ENCODE data around the gene OR8D4. TPM values are rescaled to one million over a fixed set of nuclear protein-coding genes. Genes with fewer than 3 reads are reported as not detected.

The OR8D4 gene
- total and polyA plus RNA-seq, 2 donors (not counting 1 experiment from before 2014, with no cell fraction given): not detected

DNA sequence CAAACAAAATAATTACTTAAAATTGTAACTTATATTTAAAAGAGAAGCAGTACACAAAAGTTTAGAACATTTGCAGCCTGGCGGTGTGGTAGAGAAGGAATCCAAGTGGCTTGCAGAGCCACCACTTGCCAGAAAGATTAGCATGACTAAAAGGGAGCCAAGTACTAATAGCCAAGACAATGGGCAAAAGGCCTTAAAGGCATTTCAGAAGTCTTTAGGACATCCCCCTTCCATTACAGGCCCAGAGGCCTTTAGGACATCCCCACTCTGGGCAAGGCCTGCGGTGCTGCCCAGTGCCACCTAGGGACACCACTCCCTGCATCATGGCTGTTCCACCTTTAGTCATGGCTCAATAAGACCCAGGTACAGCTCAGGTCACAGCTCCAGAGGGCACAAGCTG is 48.9 kb upstream of the OR8D4 start:
- H3K9me3 Mint-ChIP-seq (ENCODE audit: insufficient read depth): peaks cover 3% of the 10 kb centered on the region
- CTCF ChIA-PET: no interaction called here
- Histone ChIP-seq H3K4me1 (ENCODE audit: control insufficient read depth in 2 of 2, insufficient read depth in 2 of 2, low read length in 2 of 2) (no peaks in the 10 kb centered on the region), H3K36me3 (replicated peaks in 1 of 2; ENCODE audit: control extremely low read depth in 1 of 2, control insufficient read depth in 1 of 2, extremely low read depth in 1 of 2, insufficient read depth in 2 of 2, low read length in 1 of 2) (no peaks in the 10 kb centered on the region), H3K27ac (ENCODE audit: low read length in 2 of 2) (no peak overlapping the region), H3K4me2 (replicated peaks; ENCODE audit: low read depth, low read length, poor library complexity, severe bottlenecking) (no peak overlapping the region), H3K9me3 (ENCODE audit: control extremely low read depth in 1 of 3, control insufficient read depth in 2 of 3, insufficient read depth in 1 of 3, low read length in 2 of 3) (peaks cover 0 to 11% (median 0%) of the 10 kb centered on the region in 3 donors), H2AFZ (ENCODE audit: insufficient read depth, low read depth, low read length, poor library complexity, severe bottlenecking) (no peak overlapping the region), H3K4me3 (ENCODE audit: control extremely low read depth in 1 of 5, extremely low read depth in 1 of 5, insufficient read depth in 1 of 5, low read depth in 2 of 5, low read length in 4 of 5) (no peak overlapping the region), H3K27me3 (replicated peaks in 1 of 4; ENCODE audit: control extremely low read depth in 1 of 4, control insufficient read depth in 3 of 4, insufficient read depth in 4 of 4, low read length in 3 of 4) (no peaks in the 10 kb centered on the region), H4K20me1 (ENCODE audit: control insufficient read depth, insufficient read depth, low read length, poor library complexity, severe bottlenecking) (no peaks in the 10 kb centered on the region), H3K79me2 (ENCODE audit: control insufficient read depth, insufficient read depth, low read length) (no peaks in the 10 kb centered on the region), H3K9ac (ENCODE audit: low read length) (no peak overlapping the region)
- DNase-seq (no peak), ATAC-seq (ENCODE audit: low read depth) (no peak)
- H3K27ac Mint-ChIP-seq: no peak overlapping the region
- H3K27me3 Mint-ChIP-seq: peaks cover 10% of the 10 kb centered on the region
- TF ChIP-seq EZH2 (IDR thresholded peaks at IDR 0.05; ENCODE audit: borderline replicate concordance, insufficient read depth, low read depth, low read length, poor library complexity, severe bottlenecking): no peak
- TF ChIP-seq, protein P1, sequence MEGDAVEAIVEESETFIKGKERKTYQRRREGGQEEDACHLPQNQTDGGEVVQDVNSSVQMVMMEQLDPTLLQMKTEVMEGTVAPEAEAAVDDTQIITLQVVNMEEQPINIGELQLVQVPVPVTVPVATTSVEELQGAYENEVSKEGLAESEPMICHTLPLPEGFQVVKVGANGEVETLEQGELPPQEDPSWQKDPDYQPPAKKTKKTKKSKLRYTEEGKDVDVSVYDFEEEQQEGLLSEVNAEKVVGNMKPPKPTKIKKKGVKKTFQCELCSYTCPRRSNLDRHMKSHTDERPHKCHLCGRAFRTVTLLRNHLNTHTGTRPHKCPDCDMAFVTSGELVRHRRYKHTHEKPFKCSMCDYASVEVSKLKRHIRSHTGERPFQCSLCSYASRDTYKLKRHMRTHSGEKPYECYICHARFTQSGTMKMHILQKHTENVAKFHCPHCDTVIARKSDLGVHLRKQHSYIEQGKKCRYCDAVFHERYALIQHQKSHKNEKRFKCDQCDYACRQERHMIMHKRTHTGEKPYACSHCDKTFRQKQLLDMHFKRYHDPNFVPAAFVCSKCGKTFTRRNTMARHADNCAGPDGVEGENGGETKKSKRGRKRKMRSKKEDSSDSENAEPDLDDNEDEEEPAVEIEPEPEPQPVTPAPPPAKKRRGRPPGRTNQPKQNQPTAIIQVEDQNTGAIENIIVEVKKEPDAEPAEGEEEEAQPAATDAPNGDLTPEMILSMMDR (IDR thresholded peaks at IDR 0.05): no peak
- POLR2A ChIA-PET: no interaction called here
- intact Hi-C loops (cut with micrococcal nuclease): no loop called here
- no peak overlapping the region for H3K4me3 Mint-ChIP-seq
- 97% methylated on average over 2 of the region's 2 CpGs for WGBS (ENCODE audit: insufficient coverage)
- H3K4me1 Mint-ChIP-seq: no peaks in the 10 kb centered on the region

DNA sequence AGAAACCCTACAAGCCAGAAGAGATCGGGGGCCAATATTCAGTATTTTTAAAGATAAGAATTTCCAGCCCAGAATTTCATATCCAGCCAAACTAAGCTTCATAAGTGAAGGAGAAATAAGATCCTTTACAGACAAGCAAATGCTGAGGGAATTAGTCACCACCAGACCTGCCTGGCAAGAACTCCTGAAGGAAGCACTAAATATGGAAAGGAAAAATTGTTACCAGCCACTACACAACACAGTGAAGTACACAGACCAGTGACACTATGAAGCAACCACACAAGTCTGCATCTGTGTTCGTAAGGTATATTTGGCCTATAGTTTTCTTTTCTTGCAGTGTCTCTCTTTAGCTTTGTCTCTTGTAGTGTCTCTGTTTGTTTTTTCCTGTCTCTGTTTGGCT is 45.5 kb upstream of the OR8D4 start:
- intact Hi-C loops (cut with micrococcal nuclease): no loop called here
- Histone ChIP-seq H3K79me2 (ENCODE audit: control insufficient read depth, insufficient read depth, low read length) (no peaks in the 10 kb centered on the region), H3K9me3 (ENCODE audit: control extremely low read depth in 1 of 3, control insufficient read depth in 2 of 3, insufficient read depth in 1 of 3, low read length in 2 of 3) (peaks cover 0 to 11% (median 0%) of the 10 kb centered on the region in 3 donors), H3K4me1 (ENCODE audit: control insufficient read depth in 2 of 2, insufficient read depth in 2 of 2, low read length in 2 of 2) (no peaks in the 10 kb centered on the region), H3K27me3 (replicated peaks in 1 of 4; ENCODE audit: control extremely low read depth in 1 of 4, control insufficient read depth in 3 of 4, insufficient read depth in 4 of 4, low read length in 3 of 4) (no peaks in the 10 kb centered on the region), H3K4me3 (ENCODE audit: control extremely low read depth in 1 of 5, extremely low read depth in 1 of 5, insufficient read depth in 1 of 5, low read depth in 2 of 5, low read length in 4 of 5) (no peak overlapping the region), H3K9ac (ENCODE audit: low read length) (no peak overlapping the region), H3K27ac (ENCODE audit: low read length in 2 of 2) (no peak overlapping the region), H4K20me1 (ENCODE audit: control insufficient read depth, insufficient read depth, low read length, poor library complexity, severe bottlenecking) (no peaks in the 10 kb centered on the region), H2AFZ (ENCODE audit: insufficient read depth, low read depth, low read length, poor library complexity, severe bottlenecking) (no peak overlapping the region), H3K4me2 (replicated peaks; ENCODE audit: low read depth, low read length, poor library complexity, severe bottlenecking) (no peak overlapping the region), H3K36me3 (replicated peaks in 1 of 2; ENCODE audit: control extremely low read depth in 1 of 2, control insufficient read depth in 1 of 2, extremely low read depth in 1 of 2, insufficient read depth in 2 of 2, low read length in 1 of 2) (no peaks in the 10 kb centered on the region)
- ATAC-seq (ENCODE audit: low read depth): no peak
- DNase-seq: no peak
- H3K27me3 Mint-ChIP-seq: peaks cover 5% of the 10 kb centered on the region
- ChIA-PET POLR2A (no interaction called here), CTCF (no interaction called here)
- H3K27ac Mint-ChIP-seq: no peak overlapping the region
- TF ChIP-seq EZH2 (IDR thresholded peaks at IDR 0.05; ENCODE audit: borderline replicate concordance, insufficient read depth, low read depth, low read length, poor library complexity, severe bottlenecking): no peak
- TF ChIP-seq, protein P1 (IDR thresholded peaks at IDR 0.05): no peak
- H3K9me3 Mint-ChIP-seq (ENCODE audit: insufficient read depth): peaks cover 3% of the 10 kb centered on the region
- WGBS (ENCODE audit: insufficient coverage): no CpG with 5 or more reads among the region's 2 CpGs
- H3K4me3 Mint-ChIP-seq: no peak overlapping the region
- no peaks in the 10 kb centered on the region for H3K4me1 Mint-ChIP-seq
